SK-N-SH (cell line): ENCODE data around the gene SNPH.

Experiments used
- CTCF ChIP-seq: fragments of 200-600 bp; sonication (generic); IDR thresholded peaks from 2 replicates; pipeline ENCODE4 v1.6.1; 2017; ENCODE audit warnings: antibody characterized with exemption, mild to moderate bottlenecking, moderate library complexity
- EP300 ChIP-seq, 2 experiments: IDR thresholded peaks; 2 replicates each; pipeline versions ENCODE4 v1.4.0 to v1.6.1; 2012; ENCODE audit warnings: borderline replicate concordance in 1 of 2, low read depth in 1 of 2, low read length in 1 of 2
- EZH2phosphoT487 ChIP-seq: fragments of 200-600 bp; sonication (generic); IDR thresholded peaks from 2 replicates; pipeline ENCODE4 v1.6.1; 2017; ENCODE audit warnings: low read depth, mixed run types, mild to moderate bottlenecking, antibody characterized with exemption, moderate library complexity, borderline replicate concordance
- GATA2 ChIP-seq: sonication (generic); formaldehyde crosslinking; IDR thresholded peaks from 2 replicates; pipeline ENCODE4 v1.5.0; 2020; ENCODE audit warnings: mild to moderate bottlenecking, missing genetic modification reagents
- JUND ChIP-seq: IDR thresholded peaks from 2 replicates; pipeline ENCODE4 v1.4.0; 2012
- NFIC ChIP-seq: IDR thresholded peaks from 2 replicates; pipeline ENCODE4 v1.4.0; 2012; ENCODE audit warnings: borderline replicate concordance
- RAD21 ChIP-seq: IDR thresholded peaks from 2 replicates; pipeline ENCODE4 v1.6.1; 2012; ENCODE audit warnings: mild to moderate bottlenecking, low read length
- RXRA ChIP-seq: IDR thresholded peaks from 2 replicates; pipeline ENCODE4 v1.4.0; 2012; ENCODE audit warnings: low read depth, mild to moderate bottlenecking, borderline replicate concordance
- SIN3A ChIP-seq: IDR thresholded peaks from 2 replicates; pipeline ENCODE4 v1.6.1; 2012; ENCODE audit warnings: low read depth, mild to moderate bottlenecking, low read length, moderate library complexity, borderline replicate concordance
- SMC3 ChIP-seq: IDR thresholded peaks from 2 replicates; pipeline ENCODE4 v1.6.1; 2012; ENCODE audit warnings: low read depth, low read length, improper control_type of control experiment
- TCF12 ChIP-seq: IDR thresholded peaks from 2 replicates; pipeline ENCODE4 v1.4.0; 2012
- TEAD4 ChIP-seq: IDR thresholded peaks from 2 replicates; pipeline ENCODE4 v1.4.0; 2012; ENCODE audit warnings: mild to moderate bottlenecking, borderline replicate concordance; ENCODE audit not compliant: insufficient read depth
- USF2 ChIP-seq: fragments of 150-350 bp; IDR thresholded peaks from 2 replicates; pipeline ENCODE4 v1.6.1; 2017; ENCODE audit warnings: antibody characterized with exemption, low read length, low read depth, borderline replicate concordance

- no peak for TF ChIP-seq CTCF
- no peak for TF ChIP-seq GATA2 (CRISPR knock-in tag)
- TF ChIP-seq RXRA: no peak
- TF ChIP-seq TEAD4: no peak
- TF ChIP-seq SIN3A: no peak
- no peak for TF ChIP-seq SMC3
- no peak for TF ChIP-seq NFIC
- no peak for TF ChIP-seq RAD21
- no peak for TF ChIP-seq EZH2phosphoT487
- no peak for TF ChIP-seq USF2
- TF ChIP-seq JUND: no peak
- TF ChIP-seq TCF12: no peak
- TF ChIP-seq EP300 (IDR thresholded peaks at IDR 0.05; ENCODE audit: borderline replicate concordance in 1 of 2, low read depth in 1 of 2, low read length in 1 of 2): no peak
Measured at GRCh38 chr20:1232286-1233111, 33.6 kb upstream of the SNPH start.
